H1 (cell line): Measurements from ENCODE around the gene SNAI1. TPM values are rescaled to one million over a fixed set of nuclear protein-coding genes. Genes with fewer than 3 reads are reported as not detected.

Experiments used
- CTCF ChIA-PET: fragments of 300-600 bp; sonication (Branson Sonifier 250); formaldehyde crosslinking; loops from one replicate; lab custom pipeline; 2021; ENCODE audit not compliant: partially characterized antibody; lab: Charles Lee
- POLR2A ChIA-PET: fragments of 300-600 bp; sonication (Branson Sonifier 250); formaldehyde crosslinking; loops from one replicate; lab custom pipeline; 2021; ENCODE audit warnings: inconsistent platforms; ENCODE audit not compliant: partially characterized antibody; lab: Charles Lee
- DNase-seq, 2 experiments: peaks; one replicate each; pipeline versions ENCODE4 v3.0.0 to v3.0.0-alpha.2; 2010 to 2022; ENCODE audit warnings: low spot score in 2 of 2, low read depth in 1 of 2, mixed read lengths in 1 of 2
- FAIRE-seq: peaks from 2 replicates; lab custom pipeline; 2011; peaks lifted over from hg19 to GRCh38; lab: Jason Lieb, UNC
- H2AFZ ChIP-seq: 2 replicates; pipeline ENCODE4 v1.8.1; 2012; ENCODE audit warnings: low read length, inconsistent platforms
- H2AK5ac ChIP-seq: 2 replicates; pipeline ENCODE4 v1.6.1; 2013; ENCODE audit warnings: low read depth, low read length
- H2BK120ac ChIP-seq: replicated peaks from 2 replicates; pipeline ENCODE3; 2013; ENCODE audit warnings: low read depth, low read length, inconsistent platforms
- H2BK12ac ChIP-seq: 2 replicates; pipeline ENCODE4 v1.6.1; 2013; ENCODE audit warnings: low read depth, low read length
- H2BK15ac ChIP-seq: 2 replicates; pipeline ENCODE4 v1.6.1; 2013; ENCODE audit warnings: low read length
- H2BK20ac ChIP-seq: 2 replicates; pipeline ENCODE4 v1.6.1; 2013; ENCODE audit warnings: low read length
- H2BK5ac ChIP-seq: 2 replicates; pipeline ENCODE4 v1.6.1; 2013; ENCODE audit warnings: low read depth, low read length
- H3K14ac ChIP-seq: 2 replicates; pipeline ENCODE4 v1.6.1; 2013; ENCODE audit warnings: inconsistent platforms; ENCODE audit not compliant: insufficient read length
- H3K18ac ChIP-seq: 2 replicates; pipeline ENCODE4 v1.6.1; 2013; ENCODE audit warnings: low read length; ENCODE audit errors: extremely low read depth
- H3K23ac ChIP-seq: 2 replicates; pipeline ENCODE4 v1.6.1; 2013; ENCODE audit warnings: inconsistent platforms; ENCODE audit not compliant: insufficient read length
- H3K23me2 ChIP-seq: 2 replicates; pipeline ENCODE4 v1.6.1; 2013; ENCODE audit warnings: low read depth, low read length
- H3K27ac ChIP-seq: 2 replicates; pipeline ENCODE4 v1.6.1; 2011; ENCODE audit warnings: low read depth, low read length, inconsistent platforms
- H3K27me3 ChIP-seq, 4 experiments: replicated peaks in 1 of 4; 1 replicate in 1 of 4; 2 replicates in 3 of 4; pipeline versions ENCODE4 v1.6.1 to v1.8.1; 2011 to 2013; ENCODE audit warnings: low read length in 3 of 4, mild to moderate bottlenecking in 3 of 4, inconsistent platforms in 2 of 4, mixed read lengths in 2 of 4, moderate library complexity in 1 of 4; ENCODE audit not compliant: control insufficient read depth in 3 of 4, insufficient read depth in 3 of 4; ENCODE audit errors: extremely low read depth in 1 of 4
- H3K36me3 ChIP-seq, 4 experiments: 2 replicates each; pipeline versions ENCODE4 v1.6.1 to v1.8.1; 2011 to 2013; ENCODE audit warnings: mild to moderate bottlenecking in 4 of 4, low read length in 3 of 4, moderate library complexity in 2 of 4, control low read depth in 1 of 4, inconsistent platforms in 1 of 4; ENCODE audit not compliant: insufficient read depth in 4 of 4, control insufficient read depth in 2 of 4
- H3K4ac ChIP-seq: replicated peaks from 2 replicates; pipeline ENCODE3; 2013; ENCODE audit warnings: low read length, low read depth, mixed read lengths, inconsistent platforms; ENCODE audit not compliant: insufficient read length
- H3K4me1 ChIP-seq, 4 experiments: replicated peaks in 1 of 4; 1 replicate in 1 of 4; 2 replicates in 3 of 4; pipeline versions ENCODE4 v1.6.1 to v1.8.1; 2011 to 2013; ENCODE audit warnings: low read length in 3 of 4, inconsistent platforms in 2 of 4, mixed read lengths in 1 of 4; ENCODE audit not compliant: insufficient read depth in 4 of 4, control insufficient read depth in 3 of 4
- H3K4me2 ChIP-seq, 2 experiments: 2 replicates each; pipeline versions ENCODE4 v1.6.1 to v1.8.1; 2011 to 2013; ENCODE audit warnings: low read depth in 2 of 2, low read length in 2 of 2, control low read depth in 1 of 2, inconsistent platforms in 1 of 2, mild to moderate bottlenecking in 1 of 2; ENCODE audit not compliant: insufficient read depth in 1 of 2
- H3K4me3 ChIP-seq, 4 experiments: fragments of 200-600, 300-600 bp in 1 of 4; sonication (generic), shearing (Covaris generic), sonication (Bioruptor Twin) in 1 of 4; 2 replicates each; pipeline versions ENCODE4 v1.5.1 to v1.8.1; 2011 to 2016; ENCODE audit warnings: low read length in 4 of 4, low read depth in 3 of 4, control low read depth in 2 of 4, inconsistent platforms in 2 of 4, mild to moderate bottlenecking in 2 of 4, mixed read lengths in 1 of 4, moderate library complexity in 1 of 4; ENCODE audit not compliant: insufficient read depth in 2 of 4; ENCODE audit errors: extremely low read depth in 1 of 4
- H3K56ac ChIP-seq: replicated peaks from 2 replicates; pipeline ENCODE3; 2013; ENCODE audit warnings: low read depth, mild to moderate bottlenecking, mixed read lengths, low read length, inconsistent platforms; ENCODE audit not compliant: insufficient read length
- H3K79me1 ChIP-seq: 2 replicates; pipeline ENCODE4 v1.6.1; 2013; ENCODE audit warnings: low read depth, low read length, control low read depth
- H3K79me2 ChIP-seq, 2 experiments: 2 replicates each; pipeline versions ENCODE4 v1.6.1 to v1.8.1; 2012 to 2013; ENCODE audit warnings: low read length in 2 of 2, mild to moderate bottlenecking in 2 of 2, inconsistent platforms in 1 of 2; ENCODE audit not compliant: insufficient read depth in 2 of 2, control insufficient read depth in 1 of 2
- H3K9ac ChIP-seq, 4 experiments: replicated peaks in 1 of 4; 1 replicate in 1 of 4; 2 replicates in 3 of 4; pipeline versions ENCODE4 v1.6.1 to v1.8.1; 2011 to 2013; ENCODE audit warnings: low read depth in 3 of 4, low read length in 3 of 4, control low read depth in 2 of 4, mild to moderate bottlenecking in 2 of 4, moderate library complexity in 2 of 4, inconsistent platforms in 1 of 4; ENCODE audit errors: extremely low read depth in 1 of 4
- H3K9me3 ChIP-seq, 2 experiments: 2 replicates each; pipeline versions ENCODE4 v1.6.1 to v1.8.1; 2012 to 2013; ENCODE audit warnings: mild to moderate bottlenecking in 2 of 2, moderate library complexity in 2 of 2, control low read depth in 1 of 2, inconsistent platforms in 1 of 2, low read depth in 1 of 2, low read length in 1 of 2, mixed read lengths in 1 of 2; ENCODE audit not compliant: insufficient read depth in 2 of 2
- H4K20me1 ChIP-seq, 2 experiments: replicated peaks in 1 of 2; 2 replicates each; pipeline versions ENCODE3 to v1.8.1; 2011 to 2013; ENCODE audit warnings: inconsistent platforms in 2 of 2, low read length in 2 of 2, mild to moderate bottlenecking in 1 of 2; ENCODE audit not compliant: insufficient read depth in 2 of 2, control insufficient read depth in 1 of 2
- H4K5ac ChIP-seq: 2 replicates; pipeline ENCODE4 v1.6.1; 2013; ENCODE audit warnings: low read length, low read depth, mixed read lengths, inconsistent platforms; ENCODE audit not compliant: insufficient read length
- H4K8ac ChIP-seq: 2 replicates; pipeline ENCODE4 v1.8.0; 2013; ENCODE audit warnings: mild to moderate bottlenecking, moderate library complexity, low read length, inconsistent platforms; ENCODE audit not compliant: insufficient read depth; ENCODE audit errors: extremely low read depth
- H4K91ac ChIP-seq: replicated peaks from 2 replicates; pipeline ENCODE3; 2013; ENCODE audit warnings: low read length, mixed read lengths, inconsistent platforms; ENCODE audit not compliant: insufficient read length
- EZH2 ChIP-seq: fragments of 200-600 bp; sonication (generic); IDR thresholded peaks from 2 replicates; pipeline ENCODE4 v1.7.1; 2012; ENCODE audit warnings: low read depth, mild to moderate bottlenecking, moderate library complexity, low read length, inconsistent platforms; ENCODE audit not compliant: severe bottlenecking
- GTF2F1 ChIP-seq: IDR thresholded peaks from 2 replicates; pipeline ENCODE4 v1.6.1; 2012; ENCODE audit warnings: low read depth, low read length, improper control_type of control experiment, borderline replicate concordance
- HDAC6 ChIP-seq: IDR thresholded peaks from one replicate; pipeline ENCODE4 v1.7.1; 2012; ENCODE audit warnings: low read depth, mild to moderate bottlenecking, inconsistent platforms, low read length, moderate library complexity
- JUN ChIP-seq: IDR thresholded peaks from 2 replicates; pipeline ENCODE4 v1.6.1; 2011; ENCODE audit warnings: low read depth, mild to moderate bottlenecking, improper control_type of control experiment, low read length
- JUND ChIP-seq: IDR thresholded peaks from 2 replicates; pipeline ENCODE4 v1.6.1; 2011; ENCODE audit warnings: mild to moderate bottlenecking, improper control_type of control experiment, low read length
- MAFK ChIP-seq: IDR thresholded peaks from 2 replicates; pipeline ENCODE4 v1.6.1; 2012; ENCODE audit warnings: low read depth, mild to moderate bottlenecking, improper control_type of control experiment, low read length
- NANOG ChIP-seq: IDR thresholded peaks from 2 replicates; pipeline ENCODE4 v1.6.1; 2011; ENCODE audit warnings: low read length, low read depth, mild to moderate bottlenecking, inconsistent platforms; ENCODE audit not compliant: insufficient read depth, poor library complexity, severe bottlenecking
- POLR2AphosphoS5 ChIP-seq: IDR thresholded peaks from 2 replicates; pipeline ENCODE4 v1.6.1; 2011; ENCODE audit warnings: low read depth, low read length
- RFX5 ChIP-seq: IDR thresholded peaks from 2 replicates; pipeline ENCODE4 v1.6.1; 2011; ENCODE audit warnings: low read depth, low read length, improper control_type of control experiment, borderline replicate concordance
- RXRA ChIP-seq: IDR thresholded peaks from 2 replicates; pipeline ENCODE4 v1.6.1; 2011; ENCODE audit warnings: low read depth, mild to moderate bottlenecking, low read length, moderate library complexity; ENCODE audit not compliant: insufficient read depth
- SIRT6 ChIP-seq: IDR thresholded peaks from one replicate; pipeline ENCODE4 v1.7.1; 2012; ENCODE audit warnings: low read length, inconsistent platforms
- TAF7 ChIP-seq: optimal IDR thresholded peaks from 2 replicates; pipeline ENCODE3; 2011; ENCODE audit warnings: low read depth, mild to moderate bottlenecking, inconsistent platforms, low read length, moderate library complexity, borderline replicate concordance
- ZNF274 ChIP-seq: IDR thresholded peaks from 2 replicates; pipeline ENCODE4 v1.7.0; 2012; ENCODE audit warnings: low read length, borderline replicate concordance; ENCODE audit errors: extremely low read depth
- WGBS, 2 experiments: shearing (Covaris generic) in 1 of 2; methylation state at CpG; one replicate each; pipeline versions ENCODE4 v1.1.6 to v1.1.7; 2013 to 2015; ENCODE audit warnings: low lambda C conversion rate in 2 of 2, mixed read lengths in 2 of 2, inconsistent platforms in 1 of 2, low coverage in 1 of 2, missing lambda C conversion rate in 1 of 2; ENCODE audit not compliant: insufficient replicate concordance in 2 of 2, insufficient coverage in 1 of 2, insufficient read length in 1 of 2; ENCODE audit errors: extremely low coverage in 1 of 2, missing lambda C conversion rate in 1 of 2; 5-methylcytosine and 5-hydroxymethylcytosine counted together
- polyA plus RNA-seq, 7 experiments: library from polyadenylated mRNA; depleted of rRNA in 3 of 7; stranded (reverse) in 5 of 7; unstranded in 2 of 7; fragments of >200 nt in 5 of 7; fragments of 200-250 nt in 2 of 7; gene quantifications; 1 replicate in 5 of 7; 2 replicates in 1 of 7; 4 replicates in 1 of 7; pipeline versions ENCODE4 v1.2.1 to v1.2.3, GENCODE V29; 2011 to 2013; ENCODE audit warnings: missing spikeins in 2 of 7, mixed read lengths in 2 of 7
- total RNA-seq: library from RNA; stranded (reverse); fragmentation: NEBNext Ultra II Directional; extraction: Animal tissue kit (Norgen Biotek cat#: 25700); gene quantifications from 2 replicates; pipeline ENCODE4 v1.2.1, GENCODE V29; 2021
- TF ChIP-seq, protein P1 (sequence below): IDR thresholded peaks from 2 replicates; pipeline ENCODE4 v1.6.1; 2012; ENCODE audit warnings: inconsistent platforms

Gene SNAI1
- total and polyA plus RNA-seq, 2 of the 8 experiments (the other 6 are each of a cell fraction or from before 2014, with no cell fraction given), result 6.5 to 8.0 TPM

DNA sequence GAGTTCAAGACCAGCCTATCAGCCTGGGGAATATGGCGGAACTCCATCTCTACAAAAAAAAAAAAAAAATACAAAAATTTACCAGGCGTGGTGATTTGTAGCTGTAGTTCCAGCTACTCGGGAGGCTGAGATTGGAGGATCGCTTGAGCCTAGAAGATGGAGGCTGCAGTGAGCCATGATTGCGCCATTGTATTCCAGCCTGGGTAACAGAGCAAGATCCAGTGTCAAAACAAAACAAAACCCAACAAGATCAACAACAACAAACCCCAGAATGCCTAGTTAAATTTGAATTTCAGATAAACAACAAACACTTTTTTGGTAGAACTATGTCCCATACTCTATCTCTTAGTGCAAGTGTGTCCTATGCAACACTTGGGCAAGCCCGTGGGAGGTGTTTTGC is 39.9 kb downstream of the SNAI1 start:
- Histone ChIP-seq H2AFZ (no peak overlapping the region), H3K36me3 (no peaks in the 10 kb centered on the region), H3K9me3 (no peaks in the 10 kb centered on the region), H2BK15ac (no peak overlapping the region), H4K5ac (no peak overlapping the region), H2AK5ac (no peak overlapping the region), H3K4me1 (no peaks in the 10 kb centered on the region), H3K56ac (no peak overlapping the region), H3K4me2 (no peak overlapping the region), H3K14ac (no peak overlapping the region), H3K4ac (no peak overlapping the region), H3K27ac (no peak overlapping the region), H2BK20ac (no peak overlapping the region), H2BK120ac (no peak overlapping the region), H3K18ac (no peak overlapping the region), H3K23ac (no peak overlapping the region), H3K27me3 (no peaks in the 10 kb centered on the region), H3K79me1 (no peaks in the 10 kb centered on the region), H3K23me2 (no peaks in the 10 kb centered on the region), H4K20me1 (no peaks in the 10 kb centered on the region), H2BK12ac (no peak overlapping the region), H3K4me3 (no peak overlapping the region), H2BK5ac (no peak overlapping the region), H3K9ac (no peak overlapping the region), H4K8ac (no peak overlapping the region), H4K91ac (no peak overlapping the region), H3K79me2 (no peaks in the 10 kb centered on the region)
- FAIRE-seq (no peak), DNase-seq (no peak)
- ChIA-PET CTCF (interaction anchor here (1.1 to 2.0 kb wide), 2 partner anchors 49 to 63 kb away, joined by 3 to 9 read pairs; no protein-coding TSS in a partner anchor), POLR2A (interaction anchor here (1.2 to 1.4 kb wide), 2 partner anchors 37 to 39 kb away, joined by 3 to 5 read pairs; no protein-coding TSS in a partner anchor)
- WGBS, 2 experiments, result 89% methylated on average over 6 of the region's 6 CpGs; no CpG with 5 or more reads in 1 of the 2 experiments
- TF ChIP-seq HDAC6 (no peak), MAFK (no peak), RFX5 (no peak), JUN (no peak), NANOG (no peak), JUND (no peak), RXRA (no peak), ZNF274 (no peak), POLR2AphosphoS5 (no peak), EZH2 (no peak), SIRT6 (no peak), TAF7 (no peak), GTF2F1 (no peak)
- TF ChIP-seq, protein P1, sequence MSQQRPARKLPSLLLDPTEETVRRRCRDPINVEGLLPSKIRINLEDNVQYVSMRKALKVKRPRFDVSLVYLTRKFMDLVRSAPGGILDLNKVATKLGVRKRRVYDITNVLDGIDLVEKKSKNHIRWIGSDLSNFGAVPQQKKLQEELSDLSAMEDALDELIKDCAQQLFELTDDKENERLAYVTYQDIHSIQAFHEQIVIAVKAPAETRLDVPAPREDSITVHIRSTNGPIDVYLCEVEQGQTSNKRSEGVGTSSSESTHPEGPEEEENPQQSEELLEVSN, result no peak
